ENCODE measurements around the gene DLX6. TPM values are rescaled to one million over a fixed set of nuclear protein-coding genes. Genes with fewer than 3 reads are reported as not detected.

Gene DLX6
- total RNA-seq, 4 donors from 2014 or later = 0.98 to 3.0 (median 1.1) TPM

DNA sequence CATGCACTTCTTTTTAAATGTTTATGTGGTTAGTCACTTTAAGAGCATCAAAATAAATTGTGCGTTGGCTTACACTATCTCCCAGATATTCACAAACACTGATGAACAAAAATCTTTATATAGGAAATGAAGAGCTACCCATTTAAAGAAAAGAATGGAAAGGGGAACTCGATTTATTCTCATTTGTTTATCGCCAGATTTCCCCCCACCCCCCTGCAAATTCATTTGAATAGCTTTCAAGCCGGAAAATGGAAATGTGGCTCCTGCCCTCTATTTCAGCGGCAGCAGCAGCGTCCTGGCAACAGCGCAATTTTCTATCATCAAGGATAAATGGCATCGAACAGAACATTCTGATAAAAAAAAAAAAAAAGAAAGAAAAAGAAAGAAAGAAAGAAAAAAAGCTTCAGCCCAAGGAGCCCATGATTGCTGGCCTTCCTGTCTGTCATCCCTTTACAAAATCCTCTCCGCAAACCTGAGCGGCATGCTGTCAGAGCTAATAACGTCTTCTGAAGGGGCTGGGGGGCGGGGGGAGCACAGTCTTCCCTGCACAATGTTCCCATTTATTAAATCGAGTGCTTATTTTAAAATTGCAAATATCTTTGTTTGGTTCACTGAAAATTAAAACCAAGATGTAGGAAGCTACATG is 13.7 kb upstream of the DLX6 start:
- 16% methylated on average over 13 of the region's 13 CpGs for WGBS
- Histone ChIP-seq H3K27me3 (peaks cover 95% of the 10 kb centered on the region), H3K36me3 (no peaks in the 10 kb centered on the region), H3K9me3 (no peaks in the 10 kb centered on the region), H3K4me3 (no peak overlapping the region), H3K27ac (no peak overlapping the region), H3K4me1 (peaks cover 18% of the 10 kb centered on the region)
- TF ChIP-seq, protein P1, sequence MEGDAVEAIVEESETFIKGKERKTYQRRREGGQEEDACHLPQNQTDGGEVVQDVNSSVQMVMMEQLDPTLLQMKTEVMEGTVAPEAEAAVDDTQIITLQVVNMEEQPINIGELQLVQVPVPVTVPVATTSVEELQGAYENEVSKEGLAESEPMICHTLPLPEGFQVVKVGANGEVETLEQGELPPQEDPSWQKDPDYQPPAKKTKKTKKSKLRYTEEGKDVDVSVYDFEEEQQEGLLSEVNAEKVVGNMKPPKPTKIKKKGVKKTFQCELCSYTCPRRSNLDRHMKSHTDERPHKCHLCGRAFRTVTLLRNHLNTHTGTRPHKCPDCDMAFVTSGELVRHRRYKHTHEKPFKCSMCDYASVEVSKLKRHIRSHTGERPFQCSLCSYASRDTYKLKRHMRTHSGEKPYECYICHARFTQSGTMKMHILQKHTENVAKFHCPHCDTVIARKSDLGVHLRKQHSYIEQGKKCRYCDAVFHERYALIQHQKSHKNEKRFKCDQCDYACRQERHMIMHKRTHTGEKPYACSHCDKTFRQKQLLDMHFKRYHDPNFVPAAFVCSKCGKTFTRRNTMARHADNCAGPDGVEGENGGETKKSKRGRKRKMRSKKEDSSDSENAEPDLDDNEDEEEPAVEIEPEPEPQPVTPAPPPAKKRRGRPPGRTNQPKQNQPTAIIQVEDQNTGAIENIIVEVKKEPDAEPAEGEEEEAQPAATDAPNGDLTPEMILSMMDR (IDR thresholded peaks at IDR 0.05) = no peak
- TF ChIP-seq EP300 (IDR thresholded peaks at IDR 0.05) (no peak), POLR2A (IDR thresholded peaks at IDR 0.05) (no peak), POLR2AphosphoS5 (IDR thresholded peaks at IDR 0.05) (no peak)
- DNase-seq (ENCODE audit: low spot score in 2 of 2) = no peak

DNA sequence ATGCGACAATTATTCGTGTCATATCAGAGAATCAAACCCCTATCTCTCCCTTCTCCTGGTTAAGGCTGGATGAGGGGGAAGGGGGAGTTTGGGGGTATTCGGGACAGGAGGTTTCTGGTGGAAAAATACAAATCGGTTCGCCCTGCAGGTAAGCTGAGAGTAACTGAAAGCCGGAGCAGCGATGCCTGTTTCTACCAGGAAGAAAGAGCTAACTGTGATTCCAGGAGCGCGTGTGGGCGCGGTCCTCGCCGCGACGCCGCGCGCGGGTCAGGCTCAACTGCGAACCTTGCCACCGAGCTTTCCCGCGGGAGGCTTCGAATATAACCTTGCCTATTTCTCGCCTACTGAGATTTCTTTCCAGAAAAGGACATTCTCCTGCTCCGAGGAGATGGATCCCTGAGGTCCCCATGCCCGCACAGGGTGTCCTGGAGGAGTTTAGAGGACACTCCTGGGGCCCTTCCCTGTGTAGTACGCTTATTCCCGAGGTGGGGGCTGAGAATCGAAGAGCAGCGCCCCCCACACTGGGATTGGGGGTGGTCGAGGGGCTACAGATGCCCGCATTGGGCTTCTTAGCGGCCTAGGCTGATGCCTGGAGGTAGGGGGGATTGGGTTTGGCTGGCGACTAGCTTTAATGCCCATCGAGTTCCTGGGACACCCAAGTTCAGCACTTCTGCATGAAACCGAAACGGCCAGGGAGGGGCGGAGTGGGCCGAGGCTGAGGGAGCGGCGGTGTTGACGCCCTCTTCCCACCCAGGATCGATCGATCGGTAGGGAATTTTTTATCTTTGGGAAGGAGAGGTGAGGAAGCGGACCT is 13.0 kb upstream of the DLX6 start:
- WGBS = 26% methylated on average over 44 of the region's 47 CpGs

DNA sequence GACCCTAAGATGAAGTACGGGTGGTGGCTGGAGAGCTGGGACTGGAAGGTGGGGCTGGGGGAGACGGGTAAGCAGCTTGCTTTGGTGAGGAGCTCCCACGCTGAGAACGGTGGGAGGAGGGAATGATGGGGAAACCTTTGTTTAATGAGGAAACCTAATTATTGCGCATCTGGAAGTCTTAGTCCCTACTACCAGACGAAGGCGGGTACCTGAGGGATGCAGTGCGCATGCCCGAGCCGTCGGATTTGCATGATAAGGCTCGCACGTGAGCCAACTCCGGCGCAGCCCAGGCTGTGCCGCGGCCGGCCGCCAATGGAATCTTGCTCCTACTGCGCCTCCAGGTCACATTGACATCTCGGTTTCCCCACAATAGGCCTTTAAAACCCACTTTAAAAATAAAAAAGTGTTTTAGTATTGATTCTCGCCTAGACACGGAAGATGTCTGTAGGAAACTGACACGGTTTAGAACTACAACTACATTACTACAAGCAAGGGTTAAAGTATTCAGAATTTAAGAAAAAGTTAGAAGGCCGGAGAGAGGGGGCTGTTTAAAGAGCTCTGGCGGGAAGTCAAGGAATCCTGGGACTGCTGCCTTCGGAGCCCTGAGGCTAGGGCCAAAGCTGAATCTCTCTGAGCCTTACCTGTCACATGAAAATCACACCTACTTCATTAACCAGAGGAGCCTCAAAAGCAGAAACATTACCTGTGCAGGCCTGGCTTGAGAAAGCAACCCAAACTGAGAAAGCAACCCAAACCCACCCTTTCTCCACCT is 12.1 kb upstream of the DLX6 start:
- Histone ChIP-seq H3K27me3 (peaks cover 100% of the 10 kb centered on the region), H3K4me1 (peaks cover 33% of the 10 kb centered on the region), H3K4me3 (no peak overlapping the region), H3K9me3 (no peaks in the 10 kb centered on the region), H3K36me3 (no peaks in the 10 kb centered on the region), H3K27ac (no peak overlapping the region)
- DNase-seq (ENCODE audit: low spot score in 2 of 2) = no peak
- TF ChIP-seq POLR2AphosphoS5 (IDR thresholded peaks at IDR 0.05) = no peak
- TF ChIP-seq EP300 (IDR thresholded peaks at IDR 0.05) = no peak
- TF ChIP-seq, protein P1 (IDR thresholded peaks at IDR 0.05) = no peak
- no peak for TF ChIP-seq POLR2A (IDR thresholded peaks at IDR 0.05)
- 36% methylated on average over 26 of the region's 27 CpGs for WGBS

More for the DNA sequence above, 13.0 kb upstream of the DLX6 start:
- Histone ChIP-seq H3K4me1 (peaks cover 24% of the 10 kb centered on the region), H3K36me3 (no peaks in the 10 kb centered on the region), H3K27ac (no peak overlapping the region), H3K9me3 (no peaks in the 10 kb centered on the region), H3K4me3 (no peak overlapping the region), H3K27me3 (peaks cover 95% of the 10 kb centered on the region)
- DNase-seq (ENCODE audit: low spot score in 2 of 2) = no peak
- TF ChIP-seq POLR2AphosphoS5 (IDR thresholded peaks at IDR 0.05) (no peak), POLR2A (IDR thresholded peaks at IDR 0.05) (no peak), EP300 (IDR thresholded peaks at IDR 0.05) (no peak)
- TF ChIP-seq, protein P1 (IDR thresholded peaks at IDR 0.05) = no peak

DNA sequence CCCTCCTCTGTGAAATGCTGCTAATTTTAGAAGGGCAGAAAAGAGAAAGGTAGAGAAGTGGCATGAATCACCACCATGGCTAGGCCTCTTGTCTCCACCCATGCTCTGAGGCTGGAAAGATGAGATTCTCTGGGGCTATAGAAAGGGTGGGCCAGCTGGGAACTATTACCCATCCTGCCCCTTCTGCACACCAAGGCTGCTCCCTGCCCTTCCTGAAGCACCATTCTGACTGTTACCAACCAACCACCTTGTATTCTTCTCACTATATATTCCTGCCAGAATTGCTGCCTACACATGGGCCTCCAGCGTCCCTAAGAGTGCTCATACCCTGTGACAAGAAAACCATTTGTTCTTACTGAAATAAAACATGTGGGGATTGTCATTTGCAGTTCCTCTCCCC is 11.4 kb upstream of the DLX6 start:
- no peak for TF ChIP-seq EP300 (IDR thresholded peaks at IDR 0.05)
- no peak for TF ChIP-seq POLR2AphosphoS5 (IDR thresholded peaks at IDR 0.05)
- TF ChIP-seq POLR2A (IDR thresholded peaks at IDR 0.05) = no peak
- TF ChIP-seq, protein P1 (IDR thresholded peaks at IDR 0.05) = no peak
- no peak for DNase-seq (ENCODE audit: low spot score in 2 of 2)
- Histone ChIP-seq H3K27me3 (peaks cover 100% of the 10 kb centered on the region), H3K4me3 (no peak overlapping the region), H3K4me1 (peaks cover 32% of the 10 kb centered on the region), H3K9me3 (no peaks in the 10 kb centered on the region), H3K36me3 (no peaks in the 10 kb centered on the region), H3K27ac (no peak overlapping the region)
- WGBS = 59% methylated on average over 1 of the region's 1 CpG
